Stimulated activated CD4-positive, alpha-beta T cell treated with anti-CD3 and anti-CD28 coated beads, Interleukin-12 subunit alpha, Interleukin-12 subunit beta, amount 100 ng/mL, for 24 hours (primary cell): Measurements from ENCODE around the gene FAM98B.

Experiments
- DNase-seq, 2 experiments: peaks; one replicate each; pipeline ENCODE4 v3.0.0-alpha.2; 2020; ENCODE audit warnings: low read depth in 2 of 2

Gene FAM98B

GRCh38 chr15:38461066-38461833 lies 7.3 kb downstream of the FAM98B start:
- DNase-seq: no peak

GRCh38 chr15:38463893-38464292 lies 10.0 kb downstream of the FAM98B start:
- DNase-seq: no peak

- no peak for DNase-seq
Observed at GRCh38 chr15:38464675-38465074, 10.7 kb downstream of the FAM98B start.

- DNase-seq: no peak
Observed at GRCh38 chr15:38470816-38471215, 16.9 kb downstream of the FAM98B start.

- no peak for DNase-seq
Observed at GRCh38 chr15:38471974-38472373, 18.0 kb downstream of the FAM98B start.

- no peak for DNase-seq
Observed at GRCh38 chr15:38474155-38474757, 20.3 kb downstream of the FAM98B start.

- no peak for DNase-seq
Observed at GRCh38 chr15:38475361-38475760, 21.4 kb downstream of the FAM98B start.

- no peak for DNase-seq
Observed at GRCh38 chr15:38476120-38476519, 22.2 kb downstream of the FAM98B start.

GRCh38 chr15:38477637-38478036 lies 23.7 kb downstream of the FAM98B start:
- no peak for DNase-seq

- no peak for DNase-seq
Observed at GRCh38 chr15:38479266-38479665, 25.3 kb downstream of the FAM98B start.

GRCh38 chr15:38479756-38480155 lies 25.8 kb downstream of the FAM98B start:
- DNase-seq: no peak

GRCh38 chr15:38481113-38481512 lies 27.2 kb downstream of the FAM98B start:
- DNase-seq: no peak

- no peak for DNase-seq
Observed at GRCh38 chr15:38481761-38482160, 27.8 kb downstream of the FAM98B start.

- DNase-seq: no peak
Observed at GRCh38 chr15:38482572-38482971, 28.6 kb downstream of the FAM98B start.

GRCh38 chr15:38486936-38487335 lies 33.0 kb downstream of the FAM98B start:
- no peak for DNase-seq

- no peak for DNase-seq
Observed at GRCh38 chr15:38487378-38487777, 33.5 kb downstream of the FAM98B start.

GRCh38 chr15:38490242-38490922 lies 36.5 kb downstream of the FAM98B start:
- DNase-seq: no peak

GRCh38 chr15:38496151-38496550 lies 42.2 kb downstream of the FAM98B start:
- no peak for DNase-seq

- no peak for DNase-seq
Observed at GRCh38 chr15:38499651-38500050, 45.7 kb downstream of the FAM98B start.

- DNase-seq: no peak
Observed at GRCh38 chr15:38503496-38503895, 49.6 kb downstream of the FAM98B start.

GRCh38 chr15:38504680-38505467 lies 50.9 kb downstream of the FAM98B start:
- DNase-seq: no peak

- no peak for DNase-seq
Observed at GRCh38 chr15:38506997-38507396, 53.1 kb downstream of the FAM98B start.
